SIG-M5 (cell line): ENCODE measurements around the gene AGAP1.

Experiments used
- DNase-seq: peaks from one replicate; lab custom pipeline; 2025; lab: John Stamatoyannopoulos, UW

AGAP1 gene

GRCh38 chr2:235533198-235533597 is 39.4 kb downstream of the AGAP1 start:
- DNase-seq, result no peak

- DNase-seq, result no peak
Measured at GRCh38 chr2:235533616-235534385, 40.0 kb downstream of the AGAP1 start.

GRCh38 chr2:235534678-235535422 is 41.0 kb downstream of the AGAP1 start:
- DNase-seq, result no peak

GRCh38 chr2:235535423-235536130 is 41.7 kb downstream of the AGAP1 start:
- no peak for DNase-seq

GRCh38 chr2:235536711-235537110 is 42.9 kb downstream of the AGAP1 start:
- DNase-seq, result no peak

- DNase-seq, result no peak
Measured at GRCh38 chr2:235537186-235537585, 43.3 kb downstream of the AGAP1 start.

- DNase-seq, result no peak
Measured at GRCh38 chr2:235537587-235537986, 43.7 kb downstream of the AGAP1 start.

GRCh38 chr2:235538144-235538639 is 44.3 kb downstream of the AGAP1 start:
- DNase-seq, result no peak

- DNase-seq, result no peak
Measured at GRCh38 chr2:235538981-235539380, 45.1 kb downstream of the AGAP1 start.

GRCh38 chr2:235539773-235540172 is 45.9 kb downstream of the AGAP1 start:
- DNase-seq, result no peak

GRCh38 chr2:235541016-235541415 is 47.2 kb downstream of the AGAP1 start:
- DNase-seq, result no peak

- no peak for DNase-seq
Measured at GRCh38 chr2:235541838-235542549, 48.2 kb downstream of the AGAP1 start.

- DNase-seq, result no peak
Measured at GRCh38 chr2:235542733-235543127, 48.9 kb downstream of the AGAP1 start.

- no peak for DNase-seq
Measured at GRCh38 chr2:235543128-235543750, 49.4 kb downstream of the AGAP1 start.

- DNase-seq, result no peak
Measured at GRCh38 chr2:235543851-235544688, 50.2 kb downstream of the AGAP1 start.

- DNase-seq, result no peak
Measured at GRCh38 chr2:235544689-235544969, 50.8 kb downstream of the AGAP1 start.

GRCh38 chr2:235545339-235546150 is 51.7 kb downstream of the AGAP1 start:
- DNase-seq, result no peak

- no peak for DNase-seq
Measured at GRCh38 chr2:235546151-235546435, 52.2 kb downstream of the AGAP1 start.

- DNase-seq, result no peak
Measured at GRCh38 chr2:235546436-235546835, 52.6 kb downstream of the AGAP1 start.

GRCh38 chr2:235549735-235550377 is 56.0 kb downstream of the AGAP1 start:
- no peak for DNase-seq
